SK-N-MC (cell line): ENCODE measurements around the gene KDM6B.

Source experiments
- DNase-seq: peaks from one replicate; pipeline ENCODE4 v3.0.0-alpha.2; 2011; ENCODE audit warnings: low read depth, low spot score
- H3K27ac ChIP-seq: fragments of 200-600 bp; sonication (generic); 2 replicates; pipeline ENCODE4 v1.5.1; 2016; ENCODE audit warnings: mixed run types
- H3K36me3 ChIP-seq: fragments of 200-600 bp; sonication (generic); 2 replicates; pipeline ENCODE4 v1.6.1; 2017; ENCODE audit warnings: antibody characterized with exemption, low read length, mixed read lengths; ENCODE audit not compliant: insufficient read depth
- H3K4me3 ChIP-seq: fragments of 200-600 bp; sonication (generic); 2 replicates; pipeline ENCODE4 v1.5.1; 2016
- H3K9ac ChIP-seq: fragments of 200-600 bp; sonication (generic); 2 replicates; pipeline ENCODE4 v1.8.0; 2017; ENCODE audit warnings: mixed run types, mixed read lengths; ENCODE audit not compliant: insufficient read length
- H3K9me3 ChIP-seq: fragments of 200-600 bp; sonication (generic); 2 replicates; pipeline ENCODE4 v1.6.1; 2017; ENCODE audit warnings: low read depth, mild to moderate bottlenecking, antibody characterized with exemption, low read length, moderate library complexity, mixed read lengths
- EZH2 ChIP-seq: fragments of 200-600 bp; sonication (generic); IDR thresholded peaks from one replicate; pipeline ENCODE4 v1.6.1; 2017; ENCODE audit warnings: antibody characterized with exemption
- FOXP2 ChIP-seq: optimal IDR thresholded peaks from 2 replicates; pipeline ENCODE3; 2011; ENCODE audit warnings: mild to moderate bottlenecking, moderate library complexity; ENCODE audit not compliant: insufficient read depth; ENCODE audit errors: extremely low read length, control extremely low read depth
- POLR2AphosphoS5 ChIP-seq: IDR thresholded peaks from 2 replicates; pipeline ENCODE4 v1.6.1; 2012; ENCODE audit warnings: mild to moderate bottlenecking, low read depth, low read length, borderline replicate concordance

KDM6B gene

GRCh38 chr17:7841915-7842379 is 7.9 kb downstream of the KDM6B start:
- no peak for TF ChIP-seq EZH2
- peak; percentile 43 for TF ChIP-seq POLR2AphosphoS5
- no peak for DNase-seq
- Histone ChIP-seq H3K9me3 (no peaks in the 10 kb centered on the region), H3K9ac (peak overlapping the region; percentile 92), H3K27ac (peak overlapping the region; percentile 92), H3K36me3 (peaks cover 35% of the 10 kb centered on the region), H3K4me3 (peak overlapping the region; percentile 87)

- no peak for DNase-seq
- no peaks in the 10 kb centered on the region for H3K9me3 ChIP-seq
- peak overlapping the region; percentile 92 for H3K9ac ChIP-seq
- TF ChIP-seq POLR2AphosphoS5 = peak; percentile 22; the same call in 1 of the 2 replicates
- no peak for TF ChIP-seq EZH2
- peak overlapping the region; percentile 92 for H3K27ac ChIP-seq
- peaks cover 40% of the 10 kb centered on the region for H3K36me3 ChIP-seq
- peak overlapping the region; percentile 87 for H3K4me3 ChIP-seq
Measured at GRCh38 chr17:7842380-7843256, 8.6 kb downstream of the KDM6B start.

GRCh38 chr17:7843257-7843535 is 9.2 kb downstream of the KDM6B start:
- TF ChIP-seq EZH2 = no peak
- TF ChIP-seq FOXP2 = no peak
- no peak for TF ChIP-seq POLR2AphosphoS5
- peaks cover 44% of the 10 kb centered on the region for H3K36me3 ChIP-seq
- H3K4me3 ChIP-seq = peak overlapping the region; percentile 87
- no peak for DNase-seq
- no peaks in the 10 kb centered on the region for H3K9me3 ChIP-seq
- peak overlapping the region; percentile 92 for H3K9ac ChIP-seq
- H3K27ac ChIP-seq = peak overlapping the region; percentile 92

DNA sequence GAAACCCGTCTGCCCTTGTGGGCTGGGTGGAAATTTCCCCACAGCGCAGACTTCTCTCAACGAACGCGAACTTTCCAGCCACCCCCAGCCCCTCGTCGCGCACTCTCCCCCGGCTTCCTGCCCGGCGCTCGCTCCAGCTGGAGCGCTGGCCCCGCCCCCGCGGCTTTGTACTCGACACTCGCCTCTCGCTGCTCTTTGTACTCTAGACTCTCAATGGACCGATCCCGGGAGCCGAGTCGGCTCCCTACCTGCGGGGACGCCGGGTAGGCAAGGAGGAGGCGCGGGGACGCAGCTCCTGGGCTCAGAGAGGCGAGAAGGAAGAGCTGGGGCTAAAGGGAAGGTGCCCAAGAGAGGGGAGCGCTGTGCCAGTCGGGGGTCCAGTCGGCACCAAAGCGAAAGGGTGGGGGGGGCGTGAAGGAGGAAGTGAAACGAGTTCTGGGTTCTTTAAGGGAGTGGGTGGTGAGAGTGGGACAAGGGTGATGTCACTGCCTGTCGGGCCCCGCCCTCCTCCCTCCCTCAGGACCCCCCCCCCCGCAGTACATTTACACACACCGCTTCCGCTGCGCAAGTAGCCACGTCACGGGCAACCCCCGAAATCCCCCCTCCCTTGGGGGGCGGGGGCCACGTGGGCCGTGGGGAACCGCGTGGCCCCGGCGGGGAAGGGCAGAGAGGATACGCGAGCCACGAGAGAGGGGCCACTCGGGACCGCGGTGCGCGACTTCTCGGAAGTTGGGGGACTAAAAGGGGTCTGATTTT is 9.7 kb downstream of the KDM6B start:
- no peak; the same call in 1 of the 2 replicates for TF ChIP-seq POLR2AphosphoS5
- TF ChIP-seq EZH2 = no peak
- TF ChIP-seq FOXP2 = no peak
- Histone ChIP-seq H3K36me3 (peaks cover 49% of the 10 kb centered on the region), H3K4me3 (peak overlapping the region; percentile 87), H3K9ac (peak overlapping the region; percentile 92), H3K9me3 (no peaks in the 10 kb centered on the region), H3K27ac (peak overlapping the region; percentile 92)
- DNase-seq = no peak

GRCh38 chr17:7844292-7845154 is 10.5 kb downstream of the KDM6B start:
- H3K36me3 ChIP-seq = peaks cover 57% of the 10 kb centered on the region
- TF ChIP-seq POLR2AphosphoS5 = no peak
- no peak for TF ChIP-seq EZH2
- TF ChIP-seq FOXP2 = no peak
- H3K27ac ChIP-seq = peak overlapping the region; percentile 92
- H3K9ac ChIP-seq = peak overlapping the region; percentile 92
- no peaks in the 10 kb centered on the region for H3K9me3 ChIP-seq
- peak overlapping the region; percentile 87 for H3K4me3 ChIP-seq
- no peak for DNase-seq

- no peak overlapping the region for H3K27ac ChIP-seq
- DNase-seq = no peak
- no peaks in the 10 kb centered on the region for H3K9me3 ChIP-seq
- no peak for TF ChIP-seq EZH2
- no peak for TF ChIP-seq FOXP2
- TF ChIP-seq POLR2AphosphoS5 = no peak
- peak overlapping the region; percentile 47 for H3K9ac ChIP-seq
- peaks cover 58% of the 10 kb centered on the region for H3K36me3 ChIP-seq
- peak overlapping the region; percentile 87 for H3K4me3 ChIP-seq
Measured at GRCh38 chr17:7845359-7846062, 11.5 kb downstream of the KDM6B start.

GRCh38 chr17:7846063-7846735 is 12.2 kb downstream of the KDM6B start:
- TF ChIP-seq FOXP2 = no peak
- TF ChIP-seq EZH2 = no peak
- no peak for TF ChIP-seq POLR2AphosphoS5
- no peak for DNase-seq
- H3K27ac ChIP-seq = no peak overlapping the region
- H3K4me3 ChIP-seq = no peak overlapping the region
- H3K9ac ChIP-seq = no peak overlapping the region
- H3K9me3 ChIP-seq = no peaks in the 10 kb centered on the region
- H3K36me3 ChIP-seq = peaks cover 59% of the 10 kb centered on the region
